A204.1 (cell line): ENCODE data around the gene DDAH2.
A peak's percentile ranks its signal among the peaks of the same experiment; 100 is the strongest.

Experiments used
- FAIRE-seq: peaks from 2 replicates; lab custom pipeline; 2012; peaks lifted over from hg19 to GRCh38; lab: Jason Lieb, UNC

The DDAH2 gene

GRCh38 chr6:31760790-31761189, 31.7 kb upstream of the DDAH2 start:
- no peak for FAIRE-seq

- no peak for FAIRE-seq
Observed at GRCh38 chr6:31758281-31758680, 29.2 kb upstream of the DDAH2 start.

GRCh38 chr6:31752739-31753319, 23.7 kb upstream of the DDAH2 start:
- FAIRE-seq = no peak

GRCh38 chr6:31750411-31751022, 21.4 kb upstream of the DDAH2 start:
- no peak for FAIRE-seq

GRCh38 chr6:31749301-31750036, 20.4 kb upstream of the DDAH2 start:
- FAIRE-seq = no peak

GRCh38 chr6:31744422-31744821, 15.3 kb upstream of the DDAH2 start:
- FAIRE-seq = no peak

- no peak for FAIRE-seq
Observed at GRCh38 chr6:31742894-31743293, 13.8 kb upstream of the DDAH2 start.

- no peak for FAIRE-seq
Observed at GRCh38 chr6:31741815-31742214, 12.7 kb upstream of the DDAH2 start.

GRCh38 chr6:31740397-31741223, 11.5 kb upstream of the DDAH2 start:
- no peak for FAIRE-seq

- peak; percentile 92 for FAIRE-seq
Observed at GRCh38 chr6:31739639-31740396, 10.7 kb upstream of the DDAH2 start, which contains the start of gene MSH5. MSH5 (plus strand) TSS chr6:31740005; CDS start chr6:31740467, 462 bp downstream.

GRCh38 chr6:31737991-31738979, 9.2 kb upstream of the DDAH2 start:
- peak; percentile 34 for FAIRE-seq

- no peak for FAIRE-seq
Observed at GRCh38 chr6:31737315-31737990, 8.4 kb upstream of the DDAH2 start.

GRCh38 chr6:31736768-31737314, 7.7 kb upstream of the DDAH2 start:
- no peak for FAIRE-seq

- no peak for FAIRE-seq
Observed at GRCh38 chr6:31736021-31736767, 7.1 kb upstream of the DDAH2 start, which contains the start of gene CLIC1. CLIC1 (minus strand) TSS chr6:31736530; CDS start chr6:31736300, 230 bp downstream.

GRCh38 chr6:31734821-31735406, 5.8 kb upstream of the DDAH2 start:
- no peak for FAIRE-seq

GRCh38 chr6:31734247-31734820, 5.2 kb upstream of the DDAH2 start:
- no peak for FAIRE-seq

- no peak for FAIRE-seq
Observed at GRCh38 chr6:31733734-31734133, 4.6 kb upstream of the DDAH2 start.

- no peak for FAIRE-seq
Observed at GRCh38 chr6:31732029-31732428, 2.9 kb upstream of the DDAH2 start.
